MM.1S (cell line): Measurements from ENCODE around the gene ZDHHC11.

Experiments
- DNase-seq: peaks from one replicate; pipeline ENCODE4 v3.0.0-alpha.2; 2015
- H2AFZ ChIP-seq: fragments of 300-600 bp; sonication (generic); 2 replicates; pipeline ENCODE4 v1.6.0; 2016; ENCODE audit warnings: antibody characterized with exemption, low read length
- H3F3A ChIP-seq: fragments of 300-600 bp; sonication (generic); 2 replicates; pipeline ENCODE4 v1.6.1; 2016; ENCODE audit warnings: mild to moderate bottlenecking, antibody characterized with exemption, low read length, moderate library complexity, mixed read lengths; ENCODE audit not compliant: insufficient read depth
- H3K27ac ChIP-seq: fragments of 300-600 bp; sonication (generic); 2 replicates; pipeline ENCODE4 v1.5.1; 2016; ENCODE audit warnings: mild to moderate bottlenecking, low read length
- H3K27me3 ChIP-seq: fragments of 300-600 bp; sonication (generic); replicated peaks from 2 replicates; pipeline ENCODE4 v1.6.0; 2016; ENCODE audit warnings: low read length; ENCODE audit not compliant: insufficient read depth
- H3K36me3 ChIP-seq: fragments of 300-600 bp; sonication (generic); replicated peaks from 2 replicates; pipeline ENCODE4 v1.6.1; 2016; ENCODE audit warnings: mild to moderate bottlenecking, low read length, mixed read lengths; ENCODE audit not compliant: insufficient read depth
- H3K4me1 ChIP-seq: fragments of 300-600 bp; sonication (generic); 2 replicates; pipeline ENCODE4 v1.6.1; 2016; ENCODE audit warnings: low read length, mixed read lengths
- H3K4me2 ChIP-seq: fragments of 300-600 bp; sonication (generic); 2 replicates; pipeline ENCODE4 v1.6.0; 2016; ENCODE audit warnings: low read depth, low read length
- H3K4me3 ChIP-seq: fragments of 300-600 bp; sonication (generic); 2 replicates; pipeline ENCODE4 v1.5.1; 2016; ENCODE audit warnings: low read length, mixed read lengths
- H3K79me2 ChIP-seq: fragments of 300-600 bp; sonication (generic); 2 replicates; pipeline ENCODE4 v1.6.1; 2016; ENCODE audit warnings: mixed run types, low read length, mixed read lengths
- H3K9ac ChIP-seq: fragments of 300-600 bp; sonication (generic); 2 replicates; pipeline ENCODE4 v1.6.1; 2016; ENCODE audit warnings: low read length, mixed read lengths
- H3K9me2 ChIP-seq: fragments of 300-600 bp; sonication (generic); replicated peaks from 2 replicates; pipeline ENCODE4 v1.6.1; 2016; ENCODE audit warnings: mild to moderate bottlenecking, low read length, mixed read lengths; ENCODE audit not compliant: insufficient read depth
- H3K9me3 ChIP-seq: fragments of 300-600 bp; sonication (generic); replicated peaks from 2 replicates; pipeline ENCODE4 v1.6.1; 2016; ENCODE audit warnings: mild to moderate bottlenecking, low read length, mixed read lengths; ENCODE audit not compliant: insufficient read depth
- H4K20me1 ChIP-seq: fragments of 300-600 bp; sonication (generic); 2 replicates; pipeline ENCODE4 v1.6.1; 2016; ENCODE audit warnings: mild to moderate bottlenecking, low read length, moderate library complexity, mixed read lengths; ENCODE audit not compliant: insufficient read depth
- EZH2 ChIP-seq: fragments of 300-600 bp; sonication (generic); optimal IDR thresholded peaks from 2 replicates; pipeline ENCODE3; 2017; ENCODE audit warnings: low read depth, mild to moderate bottlenecking, antibody characterized with exemption, low read length, mixed read lengths
- EZH2phosphoT487 ChIP-seq: fragments of 300-600 bp; sonication (generic); IDR thresholded peaks from 2 replicates; pipeline ENCODE4 v1.6.1; 2018; ENCODE audit warnings: antibody characterized with exemption, low read length
- TF ChIP-seq, protein P1 (sequence below): fragments of 300-600 bp; sonication (generic); IDR thresholded peaks from 2 replicates; pipeline ENCODE4 v1.5.1; 2016; ENCODE audit warnings: antibody characterized with exemption, low read length, mixed read lengths

The ZDHHC11 gene

DNA sequence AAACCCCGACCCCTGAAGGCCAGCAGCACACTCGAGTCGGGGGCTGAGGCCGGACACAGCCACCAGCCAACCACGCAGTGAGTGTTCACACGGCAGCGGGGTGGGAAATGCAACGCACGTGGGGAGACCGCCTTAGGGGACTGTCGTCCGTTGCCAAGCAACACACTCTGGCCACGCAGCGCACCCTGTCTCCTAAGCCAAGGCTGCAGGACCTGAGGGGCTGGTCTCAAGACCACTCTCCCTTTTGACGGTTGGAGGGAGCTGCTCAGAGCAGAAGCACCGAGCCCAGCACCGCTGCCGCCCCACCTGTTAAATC is 34.3 kb upstream of the ZDHHC11 start:
- no peak for DNase-seq
- Histone ChIP-seq H2AFZ (no peak overlapping the region), H3K4me1 (no peaks in the 10 kb centered on the region), H3K79me2 (peaks cover 88% of the 10 kb centered on the region), H3K4me3 (no peak overlapping the region), H3K27ac (no peak overlapping the region), H3F3A (no peaks in the 10 kb centered on the region; the same call in 1 of the 2 replicates), H4K20me1 (no peaks in the 10 kb centered on the region), H3K9me3 (no peaks in the 10 kb centered on the region), H3K27me3 (no peaks in the 10 kb centered on the region), H3K9ac (no peak overlapping the region), H3K9me2 (no peaks in the 10 kb centered on the region), H3K36me3 (peaks cover 41% of the 10 kb centered on the region; the same call in 1 of the 2 replicates), H3K4me2 (no peak overlapping the region)
- TF ChIP-seq, protein P1, sequence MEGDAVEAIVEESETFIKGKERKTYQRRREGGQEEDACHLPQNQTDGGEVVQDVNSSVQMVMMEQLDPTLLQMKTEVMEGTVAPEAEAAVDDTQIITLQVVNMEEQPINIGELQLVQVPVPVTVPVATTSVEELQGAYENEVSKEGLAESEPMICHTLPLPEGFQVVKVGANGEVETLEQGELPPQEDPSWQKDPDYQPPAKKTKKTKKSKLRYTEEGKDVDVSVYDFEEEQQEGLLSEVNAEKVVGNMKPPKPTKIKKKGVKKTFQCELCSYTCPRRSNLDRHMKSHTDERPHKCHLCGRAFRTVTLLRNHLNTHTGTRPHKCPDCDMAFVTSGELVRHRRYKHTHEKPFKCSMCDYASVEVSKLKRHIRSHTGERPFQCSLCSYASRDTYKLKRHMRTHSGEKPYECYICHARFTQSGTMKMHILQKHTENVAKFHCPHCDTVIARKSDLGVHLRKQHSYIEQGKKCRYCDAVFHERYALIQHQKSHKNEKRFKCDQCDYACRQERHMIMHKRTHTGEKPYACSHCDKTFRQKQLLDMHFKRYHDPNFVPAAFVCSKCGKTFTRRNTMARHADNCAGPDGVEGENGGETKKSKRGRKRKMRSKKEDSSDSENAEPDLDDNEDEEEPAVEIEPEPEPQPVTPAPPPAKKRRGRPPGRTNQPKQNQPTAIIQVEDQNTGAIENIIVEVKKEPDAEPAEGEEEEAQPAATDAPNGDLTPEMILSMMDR: no peak
- TF ChIP-seq EZH2phosphoT487 (no peak), EZH2 (no peak)

DNA sequence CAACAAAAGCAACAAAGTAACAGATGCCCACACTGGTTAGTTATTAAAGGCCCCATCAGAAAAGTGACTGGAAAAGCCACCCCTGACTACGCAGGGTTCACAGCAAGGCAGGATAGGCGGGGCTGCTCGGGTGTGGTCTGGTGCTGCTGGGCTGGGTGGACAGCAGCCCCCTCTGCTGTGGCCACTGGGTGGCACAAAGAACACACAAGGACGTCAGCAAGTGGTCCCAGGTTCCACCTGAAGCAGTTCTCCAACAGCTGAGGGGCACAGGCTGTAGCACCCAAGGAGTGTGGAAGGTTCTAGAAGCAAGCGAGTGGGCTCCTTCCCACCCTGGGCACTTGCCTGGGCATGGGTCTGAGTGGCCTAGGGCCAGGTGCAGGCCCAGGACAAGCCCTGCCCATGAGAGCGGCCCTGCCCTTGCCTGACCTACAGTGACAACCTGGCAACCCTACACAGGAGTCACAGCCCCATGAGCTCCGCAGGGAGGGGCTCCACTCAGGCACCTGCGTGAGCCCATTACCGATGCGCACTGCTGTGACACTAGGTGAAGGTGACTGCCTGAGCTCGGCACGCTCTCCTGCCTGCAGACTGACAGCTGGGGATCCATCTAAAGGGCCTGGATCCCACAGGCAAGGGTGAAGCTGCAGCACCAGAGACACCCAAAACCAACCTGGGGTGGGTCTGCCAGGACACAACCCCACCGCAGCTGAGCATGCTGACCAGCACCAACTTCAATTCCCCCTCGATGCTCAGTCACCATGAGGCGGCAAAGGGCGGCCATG is 33.8 kb upstream of the ZDHHC11 start:
- no peak for DNase-seq
- Histone ChIP-seq H3K79me2 (peaks cover 83% of the 10 kb centered on the region), H3K9ac (no peak overlapping the region), H3K36me3 (peaks cover 39% of the 10 kb centered on the region; the same call in 1 of the 2 replicates), H3K4me1 (no peaks in the 10 kb centered on the region), H3F3A (no peaks in the 10 kb centered on the region; the same call in 1 of the 2 replicates), H4K20me1 (no peaks in the 10 kb centered on the region), H3K4me3 (no peak overlapping the region), H3K4me2 (no peak overlapping the region), H2AFZ (no peak overlapping the region), H3K27me3 (no peaks in the 10 kb centered on the region), H3K9me2 (no peaks in the 10 kb centered on the region), H3K9me3 (no peaks in the 10 kb centered on the region), H3K27ac (no peak overlapping the region)
- TF ChIP-seq, protein P1: no peak

DNA sequence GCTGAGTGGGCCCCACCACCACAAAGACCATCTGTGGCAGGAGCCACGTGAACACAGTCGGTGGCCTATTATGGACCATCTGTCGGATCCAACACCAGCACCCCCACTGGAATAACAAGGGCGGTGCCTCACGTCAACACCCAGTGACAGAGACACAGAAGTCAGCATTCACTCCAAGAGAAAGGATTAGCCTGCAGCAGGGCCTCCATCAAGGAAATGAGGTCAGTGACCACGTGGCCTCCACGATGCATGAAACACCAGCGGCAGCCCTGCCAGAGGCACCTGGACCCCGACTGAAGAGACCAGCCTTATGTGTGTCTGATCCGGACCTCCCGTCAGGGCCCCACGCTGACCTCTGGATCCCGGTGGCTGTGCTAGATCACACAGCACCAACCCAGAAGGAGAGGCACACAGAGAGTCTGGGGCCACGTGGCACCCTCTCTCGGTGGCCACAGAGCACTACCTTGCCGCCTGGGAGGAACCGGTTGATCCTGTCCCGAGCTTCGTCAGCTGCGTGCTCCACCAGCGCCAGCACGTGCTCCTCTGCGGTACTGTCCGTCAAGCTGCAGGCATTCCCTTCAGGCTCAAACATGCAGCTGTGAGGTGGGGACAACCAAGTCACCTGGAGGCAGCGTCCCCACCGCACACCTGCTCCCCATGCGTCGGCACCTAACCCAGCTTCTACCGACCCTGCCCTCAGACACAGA is 32.8 kb upstream of the ZDHHC11 start:
- TF ChIP-seq EZH2phosphoT487 (no peak), EZH2 (no peak)
- TF ChIP-seq, protein P1: no peak
- Histone ChIP-seq H3K9ac (no peak overlapping the region), H3K79me2 (peaks cover 74% of the 10 kb centered on the region), H3K4me2 (no peak overlapping the region), H3K36me3 (peaks cover 32% of the 10 kb centered on the region; the same call in 1 of the 2 replicates), H3K27ac (no peak overlapping the region), H4K20me1 (no peaks in the 10 kb centered on the region), H3K4me3 (no peak overlapping the region), H3K27me3 (no peaks in the 10 kb centered on the region), H3K4me1 (no peaks in the 10 kb centered on the region), H2AFZ (no peak overlapping the region), H3K9me3 (no peaks in the 10 kb centered on the region), H3F3A (no peaks in the 10 kb centered on the region; the same call in 1 of the 2 replicates), H3K9me2 (no peaks in the 10 kb centered on the region)
- DNase-seq: no peak
